Activated naive CD8-positive, alpha-beta T cell treated with anti-CD3 and anti-CD28 coated beads, Interleukin-2, amount 50 U/mL, for 16 hours (primary cell): Measurements from ENCODE around the gene RAB11FIP3.

ENCODE experiments used
- DNase-seq: peaks from one replicate; pipeline ENCODE4 v3.0.0-alpha.2; 2020; ENCODE audit warnings: low read depth, low spot score

The RAB11FIP3 gene

GRCh38 chr16:424033-424622, 1.3 kb upstream of the RAB11FIP3 start:
- DNase-seq: no peak

GRCh38 chr16:424623-425081, 797 bp upstream of the RAB11FIP3 start:
- DNase-seq: no peak

GRCh38 chr16:425740-426114, 278 bp downstream of the RAB11FIP3 start:
- DNase-seq: no peak

DNA sequence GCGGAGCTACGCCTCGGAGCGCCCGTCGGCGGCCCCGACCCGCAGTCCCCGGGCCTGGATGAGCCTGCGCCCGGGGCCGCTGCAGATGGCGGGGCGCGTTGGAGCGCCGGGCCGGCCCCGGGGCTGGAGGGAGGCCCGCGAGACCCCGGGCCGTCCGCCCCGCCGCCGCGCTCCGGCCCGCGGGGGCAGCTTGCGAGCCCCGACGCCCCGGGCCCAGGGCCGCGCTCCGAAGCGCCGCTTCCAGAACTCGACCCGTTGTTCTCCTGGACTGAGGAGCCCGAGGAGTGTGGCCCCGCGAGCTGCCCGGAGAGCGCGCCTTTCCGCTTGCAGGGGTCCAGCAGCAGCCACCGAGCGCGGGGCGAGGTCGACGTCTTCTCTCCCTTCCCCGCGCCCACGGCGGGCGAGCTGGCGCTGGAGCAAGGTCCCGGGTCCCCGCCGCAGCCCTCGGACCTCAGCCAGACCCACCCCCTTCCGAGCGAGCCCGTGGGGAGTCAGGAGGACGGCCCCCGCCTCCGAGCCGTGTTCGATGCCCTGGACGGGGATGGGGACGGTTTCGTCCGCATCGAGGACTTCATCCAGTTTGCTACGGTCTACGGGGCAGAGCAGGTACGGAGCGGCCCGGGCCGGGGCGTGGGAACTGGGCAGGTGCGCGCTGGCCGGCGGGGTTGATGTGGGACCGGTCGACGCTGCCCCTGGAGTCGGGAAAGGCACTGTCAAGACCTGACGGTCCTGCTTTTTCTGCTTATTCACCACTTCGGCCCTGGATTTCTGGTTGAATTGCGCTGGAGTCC, 861 bp downstream of the RAB11FIP3 start:
- DNase-seq: no peak

DNA sequence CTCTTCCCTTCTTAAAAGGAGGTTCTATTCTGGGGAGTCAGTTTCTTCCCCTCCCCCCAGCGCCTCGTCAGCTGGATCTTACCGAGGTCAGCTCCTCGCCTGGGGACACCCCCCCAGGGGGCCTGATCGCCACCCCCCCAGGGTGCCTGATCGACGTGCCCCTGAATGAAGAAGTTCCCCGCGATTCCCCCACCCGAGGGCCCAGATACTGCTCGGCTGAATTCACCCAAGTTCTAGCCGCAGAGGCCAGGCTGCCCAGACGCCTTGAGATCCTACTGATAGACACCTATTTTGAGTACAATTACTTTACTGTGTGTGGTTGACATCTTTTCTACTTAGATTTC, 1.4 kb downstream of the RAB11FIP3 start:
- DNase-seq: no peak

DNA sequence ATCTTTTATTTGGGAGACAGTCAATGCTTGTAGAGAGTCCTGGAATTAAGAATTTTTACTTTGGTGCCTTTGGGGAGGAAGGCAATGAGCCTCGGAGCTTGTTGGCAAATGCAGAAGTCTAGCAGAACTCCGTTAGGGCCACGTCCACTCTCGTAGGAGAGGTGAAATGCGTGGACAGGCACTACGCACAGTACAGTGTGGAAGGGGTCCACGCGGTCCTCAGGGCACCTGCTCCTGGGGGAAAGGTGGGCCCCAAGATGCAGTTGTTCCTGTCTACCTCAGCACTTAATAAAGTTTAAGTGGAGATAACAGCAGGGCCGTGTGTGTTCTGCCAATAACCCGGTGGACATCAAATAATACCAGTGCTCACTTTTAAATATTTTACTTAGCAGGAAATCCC, 1.8 kb downstream of the RAB11FIP3 start:
- no peak for DNase-seq

DNA sequence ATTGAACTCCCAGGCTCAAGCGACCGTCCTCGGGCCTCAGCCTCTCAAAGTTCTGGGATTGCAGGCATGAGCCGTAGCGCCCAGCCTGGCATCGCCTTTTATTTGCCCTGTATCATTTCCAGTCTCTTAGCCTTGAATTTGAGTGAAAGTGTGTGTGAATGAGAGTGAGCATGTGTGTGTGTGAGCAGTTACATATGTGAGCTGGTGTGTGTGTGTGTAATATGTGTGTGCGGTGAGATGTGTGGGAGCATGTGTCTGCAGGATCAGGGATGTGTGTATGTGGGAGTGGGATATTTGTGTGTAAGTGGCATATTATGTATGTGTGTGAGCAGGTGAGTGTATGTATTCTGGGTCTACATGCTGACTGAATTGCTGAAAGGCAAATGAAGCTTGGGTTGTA, 5.5 kb downstream of the RAB11FIP3 start:
- DNase-seq: no peak

DNA sequence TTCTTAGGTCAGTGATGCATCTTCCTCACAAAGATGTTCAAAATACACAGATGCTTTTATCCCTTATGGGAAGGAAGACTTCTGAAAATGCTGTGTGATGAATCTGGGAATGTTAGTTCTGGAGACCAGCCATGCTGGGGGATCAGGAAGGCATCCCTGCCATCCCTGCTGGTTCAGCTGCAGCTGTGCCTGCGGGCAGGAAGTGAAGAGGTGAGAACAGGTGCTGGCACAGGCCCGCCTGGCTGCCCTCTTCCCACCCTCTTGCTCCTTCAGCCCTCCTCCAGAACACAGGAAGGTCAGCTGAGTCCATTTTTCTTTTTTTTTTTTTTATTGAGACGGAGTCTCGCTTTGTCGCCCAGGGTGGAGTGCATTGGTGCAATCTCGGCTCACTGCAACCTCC, 15.2 kb downstream of the RAB11FIP3 start:
- DNase-seq: no peak

- no peak for DNase-seq
These were observed 16.0 kb downstream of the RAB11FIP3 start for GRCh38 chr16:441447-441846.

DNA sequence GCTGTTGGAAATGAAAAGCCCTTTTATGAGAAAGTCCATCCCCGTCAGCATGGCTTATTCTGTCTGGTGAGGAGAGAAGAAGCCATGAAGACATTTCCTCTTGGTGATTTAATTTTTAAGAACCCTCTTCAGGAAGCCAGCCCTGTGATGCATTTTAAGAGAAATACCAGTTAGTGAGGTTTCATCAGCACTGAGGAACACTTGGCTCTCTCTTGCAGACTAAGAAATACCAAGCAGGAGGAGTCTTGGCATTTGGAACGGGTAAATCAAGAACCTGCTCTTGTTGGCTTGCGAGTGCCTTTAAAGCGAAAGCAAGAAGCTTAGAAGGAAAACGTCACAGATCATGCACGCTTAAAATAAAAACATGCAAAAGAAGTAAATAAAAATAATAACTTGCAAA, 17.5 kb downstream of the RAB11FIP3 start:
- DNase-seq: no peak

GRCh38 chr16:444027-444426, 18.6 kb downstream of the RAB11FIP3 start:
- DNase-seq: no peak

GRCh38 chr16:445566-445965, 20.1 kb downstream of the RAB11FIP3 start:
- DNase-seq: no peak

DNA sequence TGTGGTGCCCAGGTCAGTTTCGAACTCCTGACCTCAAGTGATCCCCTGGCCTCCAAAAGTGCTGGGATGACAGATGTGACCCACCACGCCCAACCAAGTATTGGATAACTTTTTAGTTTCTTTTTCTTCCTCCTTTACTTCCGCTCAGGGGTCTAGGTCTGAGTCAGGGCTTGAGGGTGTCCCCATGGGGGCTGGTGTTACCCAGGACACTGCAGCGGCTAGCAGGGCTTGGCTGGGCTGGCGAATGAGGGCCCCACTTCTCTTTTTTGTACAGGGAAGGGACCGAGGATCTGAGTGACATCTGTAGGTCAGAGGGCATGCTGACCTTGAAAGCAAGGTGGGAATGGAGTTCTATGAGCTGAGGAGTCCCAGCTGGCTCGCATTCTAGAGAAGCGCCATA, 24.9 kb downstream of the RAB11FIP3 start:
- DNase-seq: no peak

DNA sequence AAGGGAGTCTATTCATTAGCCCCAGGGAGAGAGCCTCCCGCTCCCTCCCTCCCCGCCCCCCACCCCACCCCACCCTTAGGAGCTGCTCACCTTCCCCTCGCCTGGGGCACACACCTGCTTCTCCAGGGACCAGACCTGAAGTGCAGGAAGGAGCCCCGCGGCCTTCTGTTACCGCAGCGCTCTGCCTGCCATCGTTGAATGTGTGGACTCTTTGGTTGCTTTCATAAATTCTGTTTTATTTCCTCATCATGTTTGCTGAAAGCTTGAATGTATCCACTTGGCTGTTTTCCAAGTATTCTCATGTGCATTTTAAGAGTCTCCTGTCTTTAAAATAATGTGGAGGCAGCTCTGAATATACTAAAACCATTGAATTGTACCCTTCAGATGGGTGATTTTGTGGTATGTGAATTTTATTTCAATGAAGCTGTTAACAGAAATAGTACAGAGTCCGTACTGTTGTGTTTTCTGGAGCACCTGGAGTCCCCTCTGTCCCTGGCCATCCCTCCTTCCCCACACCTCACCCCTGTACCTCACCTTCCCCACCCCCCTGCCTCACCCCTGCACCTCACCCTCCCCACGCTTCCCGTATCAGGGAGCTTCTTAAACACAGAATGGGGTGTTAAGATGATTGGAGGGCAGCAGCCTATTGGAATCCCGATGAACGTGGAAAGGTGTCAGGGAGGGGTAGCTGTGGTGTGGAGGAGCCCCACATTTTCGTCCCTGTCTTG, 25.5 kb downstream of the RAB11FIP3 start:
- no peak for DNase-seq

- no peak for DNase-seq
These were observed 29.0 kb downstream of the RAB11FIP3 start for GRCh38 chr16:454397-454940.

GRCh38 chr16:455453-455852, 30.0 kb downstream of the RAB11FIP3 start:
- DNase-seq: no peak

DNA sequence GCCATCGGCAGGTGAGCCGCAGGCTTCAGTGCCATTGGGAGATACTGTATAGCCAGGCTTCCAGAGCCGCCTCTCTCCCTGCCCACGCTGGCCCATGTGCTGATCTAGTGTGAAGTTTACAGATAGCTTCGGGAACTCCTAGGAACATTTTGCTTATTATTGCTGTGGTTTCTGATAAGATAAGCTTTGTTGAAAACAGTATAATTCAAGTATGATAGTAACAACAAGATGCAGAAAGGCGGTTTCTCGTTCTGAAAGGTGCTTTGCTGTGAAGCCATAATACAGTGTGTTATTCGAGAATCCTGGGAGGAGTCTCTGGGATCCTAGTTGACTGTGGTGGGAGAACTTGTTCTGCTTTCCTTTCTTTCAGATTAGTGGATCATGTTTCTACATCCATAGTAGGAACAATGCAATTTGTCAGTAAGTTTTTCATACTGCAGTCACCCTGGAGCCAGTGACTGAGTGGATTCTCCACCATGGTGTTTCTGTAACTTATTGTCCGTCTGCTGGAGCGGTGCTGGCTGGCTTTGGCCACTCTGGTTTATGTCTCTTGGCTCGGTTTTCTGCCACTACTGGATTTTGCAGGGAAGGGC, 31.5 kb downstream of the RAB11FIP3 start:
- no peak for DNase-seq

DNA sequence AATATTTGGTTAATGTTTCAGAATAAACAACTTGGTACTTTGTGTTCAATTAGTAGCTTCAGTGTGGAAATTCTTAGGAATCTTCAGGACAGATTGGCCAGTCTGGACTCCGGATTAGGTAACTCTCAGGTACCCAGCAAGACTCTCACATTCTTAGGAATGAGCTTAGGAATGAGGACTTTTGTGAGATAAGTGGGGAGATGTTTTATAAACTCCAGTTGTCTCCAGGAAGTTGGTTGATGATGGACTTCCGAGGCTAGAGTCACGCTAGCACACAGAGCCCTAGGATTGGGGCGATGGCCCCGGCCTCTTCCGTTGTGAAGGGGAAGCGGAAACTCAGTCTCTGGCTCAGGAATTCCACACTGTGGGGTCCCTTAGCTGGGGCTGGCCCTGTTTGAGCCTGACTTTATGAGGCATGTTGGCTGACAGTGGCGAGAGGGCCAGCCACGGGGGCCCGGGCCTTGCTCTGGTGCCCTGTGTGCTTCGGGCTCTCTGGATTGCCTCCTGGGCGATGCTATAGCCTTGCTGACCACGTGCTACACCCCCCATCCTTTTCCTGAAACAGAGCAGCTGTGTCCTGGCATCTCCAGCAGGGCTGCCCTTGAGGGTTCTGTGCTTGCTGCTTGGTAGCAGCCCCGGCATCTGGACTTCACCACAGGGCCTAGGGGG, 32.4 kb downstream of the RAB11FIP3 start:
- DNase-seq: no peak

DNA sequence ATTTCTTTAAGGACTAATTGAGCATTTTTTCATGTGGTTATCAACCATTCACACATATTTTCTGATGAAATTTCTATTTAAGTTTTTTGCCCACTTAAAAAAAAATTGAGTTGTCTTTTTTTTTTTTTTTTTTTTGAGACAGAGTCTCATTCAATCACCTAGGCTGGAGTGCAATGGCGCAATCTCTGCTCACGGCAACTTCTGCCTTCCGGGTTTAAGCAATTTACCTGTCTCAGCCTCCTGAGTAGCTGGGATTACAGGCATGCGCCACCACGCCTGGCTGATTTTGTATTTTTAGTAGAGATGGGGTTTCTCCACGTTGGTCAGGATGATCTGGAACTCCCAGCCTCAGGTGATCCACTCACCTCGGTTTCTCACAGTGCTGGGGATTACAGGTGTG, 34.3 kb downstream of the RAB11FIP3 start:
- no peak for DNase-seq

DNA sequence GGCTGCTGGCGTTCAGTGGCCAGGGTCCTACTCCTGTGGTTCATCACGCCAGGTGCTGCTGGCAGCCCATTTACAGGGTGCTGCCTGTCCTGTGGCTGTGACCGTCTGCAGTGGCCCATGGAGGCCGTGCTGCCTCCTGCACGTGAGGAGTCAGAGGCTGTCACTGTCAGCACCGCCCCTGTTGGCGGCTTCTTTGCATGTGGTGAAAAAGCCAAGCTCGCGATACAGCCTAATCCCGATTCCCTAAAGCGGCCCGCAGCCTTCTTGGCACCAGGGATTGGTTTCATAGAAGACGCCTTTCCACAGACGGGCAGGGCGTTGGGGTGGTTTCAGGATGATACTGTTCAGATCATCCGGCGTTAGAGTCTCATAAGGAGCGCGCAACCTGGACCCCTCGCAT, 35.3 kb downstream of the RAB11FIP3 start:
- DNase-seq: no peak

GRCh38 chr16:463071-463470, 37.6 kb downstream of the RAB11FIP3 start:
- DNase-seq: no peak

DNA sequence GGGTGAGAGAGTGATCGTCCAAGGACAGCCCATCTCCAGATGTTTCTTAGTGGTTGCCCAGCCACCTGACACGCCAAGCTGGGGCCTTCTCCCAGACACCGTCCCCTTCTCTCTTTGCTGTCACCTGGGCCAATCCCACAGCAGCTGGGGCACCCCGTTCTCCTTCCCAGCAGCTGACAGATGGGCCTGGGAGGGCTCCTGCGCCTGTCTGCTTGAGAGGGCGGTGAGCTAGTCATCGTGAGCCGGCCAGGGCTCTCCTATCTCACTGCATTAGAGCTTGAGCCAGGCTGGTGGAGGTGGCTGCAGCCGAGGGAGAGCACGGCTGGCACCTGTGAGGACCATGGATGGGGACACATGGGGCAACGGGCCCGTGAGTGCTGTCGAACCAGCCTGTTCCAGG, 41.2 kb downstream of the RAB11FIP3 start:
- DNase-seq: no peak
